Measurements from ENCODE around the gene ABHD4. TPM values are rescaled to one million over a fixed set of nuclear protein-coding genes. Genes with fewer than 3 reads are reported as not detected.

Gene ABHD4
- total RNA-seq, 4 donors from 2014 or later: 17.5 to 41.1 (median 23.1) TPM

GRCh38 chr14:22554498-22555383 is 43.4 kb upstream of the ABHD4 start:
- TF ChIP-seq CTCF (IDR thresholded peaks at IDR 0.05) (no peak), POLR2A (IDR thresholded peaks at IDR 0.05) (no peak), EP300 (IDR thresholded peaks at IDR 0.05; ENCODE audit: low read depth) (no peak), POLR2AphosphoS5 (IDR thresholded peaks at IDR 0.05) (no peak)
- DNase-seq: no peak
- Histone ChIP-seq H3K9me3 (no peaks in the 10 kb centered on the region), H3K36me3 (no peaks in the 10 kb centered on the region), H3K27ac (peak overlapping the region; percentile 65 to 85 (median 72)), H3K27me3 (no peaks in the 10 kb centered on the region), H3K4me1 (peaks cover 24 to 47% (median 28%) of the 10 kb centered on the region in 4 donors), H3K4me3 (no peak overlapping the region)
- in situ Hi-C loops (cut with MboI; ENCODE audit: low pct_ligation_motif_present in 1 of 4, low pct_unique_long_range_greater_than_20kb in 1 of 4, low sequenced_read_pairs in 3 of 4) (loop anchor here in 2 of 4 donors (25.0 kb wide), 2 partner anchors 167 to 308 kb away; partner anchors contain the start of gene LRP10 (in 2 of the 2)), intact Hi-C loops (cut with DNase I; ENCODE audit: low total_unique reads) (loop anchor here (5.0 to 10.0 kb wide), 3 partner anchors 98 to 300 kb away; partner anchors contain the start of gene MRPL52)
- 60 to 91% methylated on average over 2 to 15 of the region's 15 CpGs for WGBS, 2 donors (ENCODE audit: low coverage in 1 of 2)

DNA sequence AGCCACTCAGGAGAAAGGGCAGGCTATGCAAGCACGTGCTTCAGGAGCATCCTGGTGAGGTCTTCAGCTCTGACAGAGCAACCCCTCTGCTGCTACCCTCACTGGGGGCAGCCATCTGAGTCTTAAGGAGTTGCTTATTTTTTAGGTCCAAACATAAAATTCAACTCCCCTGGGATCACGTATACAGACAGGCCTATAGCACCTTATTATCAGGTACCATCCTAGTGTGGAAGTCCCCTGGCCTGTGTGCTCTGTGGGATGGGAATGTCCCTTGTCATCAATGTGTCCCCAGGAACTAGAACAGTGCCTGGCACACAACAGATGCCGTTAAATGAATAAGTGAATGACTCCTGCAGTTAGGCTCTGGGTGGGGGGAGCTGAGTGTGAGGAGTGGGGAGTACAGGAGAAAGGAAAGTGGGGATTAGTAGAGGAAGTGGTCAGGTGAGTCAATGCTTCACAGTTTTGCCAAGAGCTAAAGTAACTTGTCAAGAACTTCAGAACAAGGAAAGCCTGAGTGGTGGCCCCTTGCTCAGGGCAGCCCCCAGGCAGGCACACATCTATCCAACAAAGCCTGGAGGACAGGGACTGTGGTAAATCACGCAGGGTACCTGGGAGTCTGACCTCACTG is 42.6 kb upstream of the ABHD4 start:
- Histone ChIP-seq H3K36me3 (no peaks in the 10 kb centered on the region), H3K27me3 (no peaks in the 10 kb centered on the region), H3K4me1 (peaks cover 17 to 51% (median 32%) of the 10 kb centered on the region in 4 donors), H3K9me3 (no peaks in the 10 kb centered on the region), H3K4me3 (no peak overlapping the region), H3K27ac (peak overlapping the region; percentile 65 to 85 (median 72))
- no peak for TF ChIP-seq POLR2AphosphoS5 (IDR thresholded peaks at IDR 0.05)
- no peak for TF ChIP-seq EP300 (IDR thresholded peaks at IDR 0.05; ENCODE audit: low read depth)
- TF ChIP-seq POLR2A (IDR thresholded peaks at IDR 0.05): no peak
- no peak for TF ChIP-seq CTCF (IDR thresholded peaks at IDR 0.05)
- intact Hi-C loops (cut with DNase I; ENCODE audit: low total_unique reads): loop anchor here (5.0 to 10.0 kb wide), 3 partner anchors 97 to 299 kb away; partner anchors contain the start of gene MRPL52
- in situ Hi-C loops (cut with MboI; ENCODE audit: low pct_ligation_motif_present in 1 of 4, low pct_unique_long_range_greater_than_20kb in 1 of 4, low sequenced_read_pairs in 3 of 4): loop anchor here in 2 of 4 donors (25.0 kb wide), 2 partner anchors 168 to 307 kb away; partner anchors contain the start of gene LRP10 (in 2 of the 2)
- WGBS, 2 donors (ENCODE audit: low coverage in 1 of 2): 43 to 71% methylated on average over 1 to 4 of the region's 4 CpGs
- DNase-seq: no peak

DNA sequence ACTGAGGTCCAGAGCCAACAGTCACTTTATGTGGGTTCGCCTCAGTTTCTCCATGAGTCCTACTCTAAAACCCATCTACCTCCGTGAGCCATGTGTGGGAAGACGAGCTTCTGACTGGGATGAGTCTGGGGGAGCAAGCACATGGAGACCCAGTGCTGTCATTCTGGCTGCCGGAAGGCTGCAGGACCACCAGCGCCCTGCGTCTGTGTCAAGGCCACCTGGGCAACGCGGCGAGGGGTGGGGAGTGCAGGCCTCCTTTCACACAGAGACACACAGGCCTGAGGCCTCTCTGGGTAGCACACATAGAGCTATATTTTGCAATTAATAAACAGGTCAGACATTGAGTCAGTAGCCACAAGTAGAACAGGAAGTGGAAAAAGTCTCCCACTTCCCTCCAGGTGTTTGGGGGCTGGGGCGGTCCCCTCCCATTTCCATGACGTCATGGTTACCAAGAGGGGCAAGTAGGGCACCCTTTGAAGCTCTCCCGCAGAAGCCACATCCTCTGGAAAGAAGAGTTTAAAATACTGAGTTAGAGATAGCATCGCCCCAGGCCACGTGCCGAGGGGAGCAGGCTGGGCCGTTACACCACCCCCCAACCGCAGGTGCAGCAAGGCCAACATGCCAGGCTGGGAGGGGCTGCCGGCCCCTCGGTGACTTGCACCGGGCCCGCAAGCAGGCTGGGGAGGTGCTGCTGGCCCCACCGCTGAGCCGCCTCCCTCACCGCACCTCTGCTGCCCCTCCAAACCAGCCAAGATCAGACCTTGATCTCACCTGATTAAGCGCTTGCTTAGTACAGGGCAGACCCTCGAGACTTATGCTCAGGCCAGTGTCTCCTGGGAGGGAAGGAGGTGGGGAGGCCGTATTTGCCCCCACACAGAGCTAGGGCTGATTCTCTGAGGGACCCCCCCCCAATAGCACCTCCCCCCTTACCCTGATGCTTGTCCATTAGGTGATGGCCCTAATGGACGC is 41.8 kb upstream of the ABHD4 start:
- in situ Hi-C loops (cut with MboI; ENCODE audit: low pct_ligation_motif_present in 1 of 4, low pct_unique_long_range_greater_than_20kb in 1 of 4, low sequenced_read_pairs in 3 of 4): loop anchor here in 2 of 4 donors (25.0 kb wide), 2 partner anchors 169 to 306 kb away; partner anchors contain the start of gene LRP10 (in 2 of the 2)
- TF ChIP-seq CTCF (IDR thresholded peaks at IDR 0.05) (peak in 1 of 5 experiments; percentile 14), POLR2AphosphoS5 (IDR thresholded peaks at IDR 0.05) (peak in 1 of 3 donors; percentile 75), POLR2A (IDR thresholded peaks at IDR 0.05) (no peak)
- DNase-seq: peak; percentile 88
- no peaks in the 10 kb centered on the region for H3K27me3 ChIP-seq
- intact Hi-C loops (cut with DNase I; ENCODE audit: low total_unique reads): loop anchor here (5.0 to 10.0 kb wide), 3 partner anchors 96 to 298 kb away; partner anchors contain the start of gene MRPL52
- H3K27ac ChIP-seq: peak overlapping the region; percentile 71 to 85 (median 74)
- no peaks in the 10 kb centered on the region for H3K9me3 ChIP-seq
- H3K4me3 ChIP-seq: peak overlapping the region in 1 of 4 donors; percentile 47
- peaks cover 14 to 51% (median 34%) of the 10 kb centered on the region in 4 donors for H3K4me1 ChIP-seq
- no peaks in the 10 kb centered on the region for H3K36me3 ChIP-seq
- WGBS, 2 donors (ENCODE audit: low coverage in 1 of 2): 42% methylated on average over 28 of the region's 28 CpGs; no CpG with 5 or more reads in 1 of the 2 donors

All from transverse colon (tissue), 4 donors.